HepG2 (cell line): Measurements from ENCODE around the gene TMEM240. TPM values are rescaled to one million over a fixed set of nuclear protein-coding genes. Genes with fewer than 3 reads are reported as not detected.

ENCODE experiments used
- ARNTL ChIP-seq: sonication (generic); formaldehyde crosslinking; IDR thresholded peaks from 2 replicates; pipeline ENCODE4 v1.4.0; 2020; ENCODE audit warnings: mild to moderate bottlenecking, missing genetic modification reagents
- ATF7-NPFF ChIP-seq: sonication (generic); formaldehyde crosslinking; IDR thresholded peaks from 2 replicates; pipeline ENCODE4 v1.8.1; 2023; ENCODE audit warnings: mild to moderate bottlenecking, low read depth, missing genetic modification reagents, moderate library complexity
- BRD4 ChIP-seq: sonication (generic); formaldehyde crosslinking; IDR thresholded peaks from 2 replicates; pipeline ENCODE4 v1.4.0; 2020; ENCODE audit warnings: missing genetic modification reagents
- FLYWCH1 ChIP-seq: sonication (generic); formaldehyde crosslinking; IDR thresholded peaks from 2 replicates; pipeline ENCODE4 v1.8.1; 2023; ENCODE audit warnings: mild to moderate bottlenecking, missing genetic modification reagents
- HDAC1 ChIP-seq: sonication (generic); formaldehyde crosslinking; IDR thresholded peaks from 2 replicates; pipeline ENCODE4 v1.5.1; 2020; ENCODE audit warnings: mild to moderate bottlenecking, missing genetic modification reagents
- HIVEP1 ChIP-seq: sonication (generic); formaldehyde crosslinking; IDR thresholded peaks from 2 replicates; pipeline ENCODE4 v1.4.0; 2020; ENCODE audit warnings: mild to moderate bottlenecking, missing genetic modification reagents
- KDM2A ChIP-seq: sonication (generic); formaldehyde crosslinking; IDR thresholded peaks from 2 replicates; pipeline ENCODE4 v1.4.0; 2020; ENCODE audit warnings: low read depth, missing genetic modification reagents, borderline replicate concordance
- KDM4B ChIP-seq: sonication (generic); formaldehyde crosslinking; IDR thresholded peaks from 2 replicates; pipeline ENCODE4 v1.4.0; 2020; ENCODE audit warnings: missing genetic modification reagents
- MAFK ChIP-seq, 2 experiments: IDR thresholded peaks in 1 of 2; conservative IDR thresholded peaks in 1 of 2; 2 replicates each; pipeline ENCODE4 v1.6.1; 2011; ENCODE audit warnings: improper control_type of control experiment in 2 of 2, low read length in 2 of 2
- MIER2 ChIP-seq: IDR thresholded peaks from 2 replicates; pipeline ENCODE4 v1.6.1; 2016; ENCODE audit warnings: missing biosample characterization, missing genetic modification reagents
- MYNN ChIP-seq: sonication (generic); formaldehyde crosslinking; IDR thresholded peaks from 2 replicates; pipeline ENCODE4 v1.4.0; 2020; ENCODE audit warnings: mild to moderate bottlenecking, low read depth, missing genetic modification reagents
- NFE2 ChIP-seq: sonication (generic); formaldehyde crosslinking; IDR thresholded peaks from 2 replicates; pipeline ENCODE4 v1.4.0; 2020; ENCODE audit warnings: missing genetic modification reagents
- NR2F6 ChIP-seq, 2 experiments: IDR thresholded peaks; 2 replicates each; pipeline ENCODE4 v1.6.1; 2016; ENCODE audit warnings: antibody characterized with exemption in 1 of 2, mild to moderate bottlenecking in 1 of 2
- PAF1 ChIP-seq: IDR thresholded peaks from 2 replicates; pipeline ENCODE4 v1.6.1; 2016; ENCODE audit warnings: missing genetic modification reagents, missing compliant biosample characterization
- PHF8 ChIP-seq: sonication (generic); formaldehyde crosslinking; IDR thresholded peaks from 2 replicates; pipeline ENCODE4 v1.5.0; 2020; ENCODE audit warnings: missing genetic modification reagents
- SKI ChIP-seq: fragments of 450-650 bp; IDR thresholded peaks from one replicate; pipeline ENCODE4 v1.6.1; 2018; ENCODE audit warnings: mild to moderate bottlenecking; ENCODE audit not compliant: partially characterized antibody
- SOX6 ChIP-seq, 2 experiments: fragments of 450-650 bp in 1 of 2; sonication (generic) in 1 of 2; formaldehyde crosslinking in 1 of 2; IDR thresholded peaks; 2 replicates each; pipeline versions ENCODE4 v1.4.0 to v1.6.1; 2017 to 2020; ENCODE audit warnings: antibody characterized with exemption in 1 of 2, mild to moderate bottlenecking in 1 of 2, missing genetic modification reagents in 1 of 2
- SP2 ChIP-seq: sonication (generic); formaldehyde crosslinking; IDR thresholded peaks from 2 replicates; pipeline ENCODE4 v1.5.1; 2020; ENCODE audit warnings: mild to moderate bottlenecking, missing genetic modification reagents
- TEAD3 ChIP-seq: optimal IDR thresholded peaks from 2 replicates; pipeline ENCODE3; 2016; ENCODE audit warnings: borderline replicate concordance
- ZNF672 ChIP-seq: sonication (generic); formaldehyde crosslinking; IDR thresholded peaks from 2 replicates; pipeline ENCODE4 v1.8.1; 2022; ENCODE audit warnings: missing genetic modification reagents
- ZNF776 ChIP-seq: sonication (generic); formaldehyde crosslinking; IDR thresholded peaks from 2 replicates; pipeline ENCODE4 v1.4.0; 2020; ENCODE audit warnings: mild to moderate bottlenecking, missing genetic modification reagents
- ZNF790 ChIP-seq: sonication (generic); formaldehyde crosslinking; IDR thresholded peaks from 2 replicates; pipeline ENCODE4 v1.8.0; 2022; ENCODE audit warnings: missing genetic modification reagents, mild to moderate bottlenecking, borderline replicate concordance
- ZSCAN30 ChIP-seq: sonication (generic); formaldehyde crosslinking; IDR thresholded peaks from 2 replicates; pipeline ENCODE4 v1.5.0; 2020; ENCODE audit warnings: mild to moderate bottlenecking, missing genetic modification reagents
- ZSCAN9 ChIP-seq: IDR thresholded peaks from 2 replicates; pipeline ENCODE4 v1.6.1; 2016; ENCODE audit warnings: borderline replicate concordance
- polyA plus RNA-seq, 8 experiments: library from polyadenylated mRNA; depleted of rRNA in 3 of 8; stranded (reverse) in 7 of 8; unstranded in 1 of 8; fragments of >200 nt; fragmentation: Illumina TruSeq in 4 of 8; extraction: Trizol in 4 of 8; gene quantifications; 2 replicates each; pipeline versions ENCODE4 v1.2.1 to v1.2.3, GENCODE V29; 2011 to 2016; ENCODE audit warnings: low read depth in 4 of 8, missing spikeins in 1 of 8, mixed read lengths in 1 of 8; ENCODE audit not compliant: insufficient read depth in 1 of 8
- total RNA-seq, 5 experiments: library from RNA; depleted of rRNA; stranded (reverse); fragments of >200 nt; fragmentation: Illumina TruSeq; extraction: Trizol; gene quantifications; 2 replicates each; pipeline ENCODE4 v1.2.3, GENCODE V29; 2016; ENCODE audit warnings: low read depth in 1 of 5
- TF ChIP-seq, protein P1 (sequence below): fragments of 450-650 bp; IDR thresholded peaks from 2 replicates; pipeline ENCODE4 v1.6.1; 2017
- TF ChIP-seq, protein P2 (sequence below): sonication (generic); formaldehyde crosslinking; IDR thresholded peaks from 2 replicates; pipeline ENCODE4 v1.4.0; 2020; ENCODE audit warnings: mild to moderate bottlenecking, missing genetic modification reagents
- TF ChIP-seq, protein P3 (sequence below): sonication (generic); formaldehyde crosslinking; IDR thresholded peaks from 2 replicates; pipeline ENCODE4 v1.8.0; 2022; ENCODE audit warnings: missing genetic modification reagents, mild to moderate bottlenecking, inconsistent platforms, borderline replicate concordance

Gene TMEM240
- total and polyA plus RNA-seq, 2 of the 13 experiments (the other 11 are each of a cell fraction or from before 2014, with no cell fraction given), result 0.17 TPM; not detected in 1

DNA sequence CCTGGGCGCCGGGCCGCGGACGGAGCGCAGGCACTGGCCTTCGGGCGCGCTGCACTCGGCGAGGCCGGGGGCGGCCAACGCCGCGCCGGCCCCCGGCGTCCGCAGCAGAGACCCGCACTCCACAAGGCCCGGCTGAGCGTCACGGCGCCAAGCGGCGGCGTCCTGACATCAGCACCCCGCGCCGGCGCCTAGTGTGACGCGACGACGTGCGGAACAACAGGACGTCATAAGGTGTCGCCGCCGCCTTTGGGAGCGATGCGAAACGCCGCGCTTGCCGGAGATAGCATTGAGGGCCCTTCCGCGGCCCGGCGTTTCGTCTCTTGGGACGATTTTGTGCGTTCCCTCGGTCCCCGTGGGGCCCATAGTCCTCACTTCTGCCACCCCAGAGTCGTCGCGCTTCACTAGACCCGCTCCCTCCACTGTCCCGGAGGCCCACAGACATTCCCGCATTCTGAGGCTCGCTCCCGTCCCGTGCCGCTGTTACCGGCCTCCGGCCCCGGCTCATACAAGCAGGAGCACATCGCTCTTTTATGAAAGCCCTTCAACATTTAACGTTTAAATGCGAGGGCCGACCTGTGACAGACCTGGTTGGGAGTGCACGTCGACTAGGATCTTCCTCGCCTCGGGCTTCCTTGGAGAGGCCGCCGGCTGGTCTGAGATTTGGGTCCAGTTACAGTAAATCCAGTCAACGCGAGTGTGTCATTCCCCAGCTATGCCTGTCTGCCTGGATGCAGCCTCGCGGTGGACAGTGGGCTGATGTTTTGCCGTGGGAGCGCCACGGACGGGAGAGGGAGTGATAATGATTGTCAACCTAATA lies 34.5 kb upstream of the TMEM240 start, which contains the start of gene SSU72 (continued):
- TF ChIP-seq HDAC1 (peak; percentile 86; the same call in 1 of the 2 replicates), NR2F6 (IDR thresholded peaks at IDR 0.05) (no peak), NR2F6 (CRISPR knock-in tag; IDR thresholded peaks at IDR 0.05) (0 out of 2 replicates have a peak, but pooled peaks have one; percentile 15), PAF1 (CRISPR knock-in tag) (no peak), PHF8 (CRISPR knock-in tag) (peak; percentile 84), MIER2 (CRISPR knock-in tag) (0 out of 2 replicates have a peak, but pooled peaks have one; percentile 12), HIVEP1 (no peak), ZSCAN30 (CRISPR knock-in tag) (no peak), MYNN (no peak), BRD4 (CRISPR knock-in tag) (peak; percentile 88; the same call in 1 of the 2 replicates), ZNF790 (CRISPR knock-in tag) (peak; percentile 69; the same call in 1 of the 2 replicates), SP2 (CRISPR knock-in tag) (peak; percentile 20; the same call in 1 of the 2 replicates), ZNF776 (CRISPR knock-in tag) (0 out of 2 replicates have a peak, but pooled peaks have one; percentile 17), TEAD3 (CRISPR knock-in tag) (no peak), ARNTL (CRISPR knock-in tag) (no peak), KDM2A (CRISPR knock-in tag) (peak; percentile 95), ATF7-NPFF (CRISPR knock-in tag) (peak; percentile 41), ZNF672 (CRISPR knock-in tag) (no peak), SKI (peak; percentile 44), ZSCAN9 (no peak; the same call in 1 of the 2 replicates), MAFK (conservative IDR thresholded peaks at IDR 0.05 in 1 of 2, IDR thresholded peaks at IDR 0.05 in 1 of 2; ENCODE audit: low read length in 2 of 2) (peak in 1 of 2 experiments; percentile 9; a peak in 1 of 4 replicates), FLYWCH1 (CRISPR knock-in tag) (no peak), SOX6 (IDR thresholded peaks at IDR 0.05) (no peak), SOX6 (CRISPR knock-in tag; IDR thresholded peaks at IDR 0.05) (peak; percentile 45; the same call in 1 of the 2 replicates), NFE2 (CRISPR knock-in tag) (no peak), KDM4B (CRISPR knock-in tag) (peak; percentile 64; the same call in 1 of the 2 replicates)
- TF ChIP-seq, protein P1, sequence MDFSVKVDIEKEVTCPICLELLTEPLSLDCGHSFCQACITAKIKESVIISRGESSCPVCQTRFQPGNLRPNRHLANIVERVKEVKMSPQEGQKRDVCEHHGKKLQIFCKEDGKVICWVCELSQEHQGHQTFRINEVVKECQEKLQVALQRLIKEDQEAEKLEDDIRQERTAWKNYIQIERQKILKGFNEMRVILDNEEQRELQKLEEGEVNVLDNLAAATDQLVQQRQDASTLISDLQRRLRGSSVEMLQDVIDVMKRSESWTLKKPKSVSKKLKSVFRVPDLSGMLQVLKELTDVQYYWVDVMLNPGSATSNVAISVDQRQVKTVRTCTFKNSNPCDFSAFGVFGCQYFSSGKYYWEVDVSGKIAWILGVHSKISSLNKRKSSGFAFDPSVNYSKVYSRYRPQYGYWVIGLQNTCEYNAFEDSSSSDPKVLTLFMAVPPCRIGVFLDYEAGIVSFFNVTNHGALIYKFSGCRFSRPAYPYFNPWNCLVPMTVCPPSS, result no peak
- TF ChIP-seq, protein P2, sequence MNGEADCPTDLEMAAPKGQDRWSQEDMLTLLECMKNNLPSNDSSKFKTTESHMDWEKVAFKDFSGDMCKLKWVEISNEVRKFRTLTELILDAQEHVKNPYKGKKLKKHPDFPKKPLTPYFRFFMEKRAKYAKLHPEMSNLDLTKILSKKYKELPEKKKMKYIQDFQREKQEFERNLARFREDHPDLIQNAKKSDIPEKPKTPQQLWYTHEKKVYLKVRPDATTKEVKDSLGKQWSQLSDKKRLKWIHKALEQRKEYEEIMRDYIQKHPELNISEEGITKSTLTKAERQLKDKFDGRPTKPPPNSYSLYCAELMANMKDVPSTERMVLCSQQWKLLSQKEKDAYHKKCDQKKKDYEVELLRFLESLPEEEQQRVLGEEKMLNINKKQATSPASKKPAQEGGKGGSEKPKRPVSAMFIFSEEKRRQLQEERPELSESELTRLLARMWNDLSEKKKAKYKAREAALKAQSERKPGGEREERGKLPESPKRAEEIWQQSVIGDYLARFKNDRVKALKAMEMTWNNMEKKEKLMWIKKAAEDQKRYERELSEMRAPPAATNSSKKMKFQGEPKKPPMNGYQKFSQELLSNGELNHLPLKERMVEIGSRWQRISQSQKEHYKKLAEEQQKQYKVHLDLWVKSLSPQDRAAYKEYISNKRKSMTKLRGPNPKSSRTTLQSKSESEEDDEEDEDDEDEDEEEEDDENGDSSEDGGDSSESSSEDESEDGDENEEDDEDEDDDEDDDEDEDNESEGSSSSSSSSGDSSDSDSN (CRISPR knock-in tag), result peak; percentile 24; the same call in 1 of the 2 replicates
- TF ChIP-seq, protein P3, sequence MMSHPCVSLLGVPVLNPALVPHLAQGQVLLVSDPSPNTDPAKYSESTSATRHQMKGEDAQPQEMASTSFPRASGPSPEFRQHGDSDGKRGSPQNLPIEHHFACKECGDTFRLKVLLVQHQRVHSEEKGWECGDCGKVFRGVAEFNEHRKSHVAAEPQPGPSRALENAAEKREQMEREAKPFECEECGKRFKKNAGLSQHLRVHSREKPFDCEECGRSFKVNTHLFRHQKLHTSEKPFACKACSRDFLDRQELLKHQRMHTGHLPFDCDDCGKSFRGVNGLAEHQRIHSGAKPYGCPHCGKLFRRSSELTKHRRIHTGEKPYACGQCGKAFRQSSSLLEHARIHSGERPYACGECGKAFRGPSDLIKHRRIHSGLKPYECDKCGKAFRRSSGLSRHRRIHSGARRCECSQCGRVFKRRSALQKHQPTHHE, result no peak
